ENCODE data around the gene CENPE. TPM values are rescaled to one million over a fixed set of nuclear protein-coding genes. Genes with fewer than 3 reads are reported as not detected.

The CENPE gene
- polyA plus RNA-seq, 1 donor (not counting 4 experiments of a cell fraction or from before 2014, with no cell fraction given), result 6.1 TPM

- H3K4me2 ChIP-seq (ENCODE audit: control insufficient read depth, extremely low read depth, insufficient read depth, low read depth, low read length), result peak overlapping the region; percentile 97
These were observed 99.8 kb downstream of the CENPE start for GRCh38 chr4:103098341-103098740.

GRCh38 chr4:103097112-103097511 lies 101.0 kb downstream of the CENPE start:
- no peaks in the 10 kb centered on the region for H3K9me3 ChIP-seq (ENCODE audit: control insufficient read depth, low read depth, low read length)
- TF ChIP-seq CTCF (optimal IDR thresholded peaks at IDR 0.05 in 1 of 3, IDR thresholded peaks at IDR 0.05 in 1 of 3, conservative IDR thresholded peaks at IDR 0.05 in 1 of 3; ENCODE audit: extremely low read depth in 1 of 3, insufficient read depth in 2 of 3, low read length in 3 of 3), result no peak
- DNase-seq (ENCODE audit: low read depth, low spot score), result no peak
- H3K36me3 ChIP-seq (ENCODE audit: control insufficient read depth in 2 of 2, extremely low read depth in 1 of 2, insufficient read depth in 2 of 2, low read length in 2 of 2), result no peaks in the 10 kb centered on the region
- H3K4me1 ChIP-seq (ENCODE audit: control insufficient read depth, extremely low read depth, insufficient read depth, low read length), result peaks cover 8% of the 10 kb centered on the region
- H3K4me2 ChIP-seq (ENCODE audit: control insufficient read depth, extremely low read depth, insufficient read depth, low read depth, low read length), result no peak overlapping the region
- H2AFZ ChIP-seq (ENCODE audit: control insufficient read depth, low read length), result no peak overlapping the region
- no peaks in the 10 kb centered on the region for H3K79me2 ChIP-seq (ENCODE audit: control insufficient read depth, insufficient read depth, low read length)
- H4K20me1 ChIP-seq (ENCODE audit: control insufficient read depth, extremely low read depth, insufficient read depth, low read length), result no peaks in the 10 kb centered on the region
- FAIRE-seq, result no peak
- no peak overlapping the region for H3K4me3 ChIP-seq (ENCODE audit: control insufficient read depth in 2 of 3, extremely low read depth in 1 of 3, insufficient read depth in 2 of 3, low read depth in 1 of 3, low read length in 3 of 3)
- no peaks in the 10 kb centered on the region for H3K27me3 ChIP-seq (ENCODE audit: control insufficient read depth, extremely low read depth, insufficient read depth, low read length)
- no peak overlapping the region for H3K9ac ChIP-seq (ENCODE audit: control insufficient read depth, extremely low read depth, insufficient read depth, low read length)
- no peaks in the 10 kb centered on the region for H3K9me1 ChIP-seq (ENCODE audit: control insufficient read depth, extremely low read depth, insufficient read depth, low read length)
- dilution Hi-C loops (cut with MboI; ENCODE audit: extremely low pct_ligation_motif_present, low sequenced_read_pairs), result no loop called here
- H3K27ac ChIP-seq (ENCODE audit: control insufficient read depth, insufficient read depth, low read length), result no peak overlapping the region

More at GRCh38 chr4:103098341-103098740, 99.8 kb downstream of the CENPE start:
- no peaks in the 10 kb centered on the region for H3K36me3 ChIP-seq (ENCODE audit: control insufficient read depth in 2 of 2, extremely low read depth in 1 of 2, insufficient read depth in 2 of 2, low read length in 2 of 2)
- no peaks in the 10 kb centered on the region for H3K9me3 ChIP-seq (ENCODE audit: control insufficient read depth, low read depth, low read length)
- FAIRE-seq (no peak), DNase-seq (ENCODE audit: low read depth, low spot score) (no peak)
- no peaks in the 10 kb centered on the region for H3K79me2 ChIP-seq (ENCODE audit: control insufficient read depth, insufficient read depth, low read length)
- peak overlapping the region in 1 of 3 experiments; percentile 82 for H3K4me3 ChIP-seq (ENCODE audit: control insufficient read depth in 2 of 3, extremely low read depth in 1 of 3, insufficient read depth in 2 of 3, low read depth in 1 of 3, low read length in 3 of 3)
- H3K4me1 ChIP-seq (ENCODE audit: control insufficient read depth, extremely low read depth, insufficient read depth, low read length), result peaks cover 8% of the 10 kb centered on the region
- H3K9me1 ChIP-seq (ENCODE audit: control insufficient read depth, extremely low read depth, insufficient read depth, low read length), result no peaks in the 10 kb centered on the region
- H3K27me3 ChIP-seq (ENCODE audit: control insufficient read depth, extremely low read depth, insufficient read depth, low read length), result no peaks in the 10 kb centered on the region
- no peak overlapping the region for H3K27ac ChIP-seq (ENCODE audit: control insufficient read depth, insufficient read depth, low read length)
- H4K20me1 ChIP-seq (ENCODE audit: control insufficient read depth, extremely low read depth, insufficient read depth, low read length), result no peaks in the 10 kb centered on the region
- H2AFZ ChIP-seq (ENCODE audit: control insufficient read depth, low read length), result no peak overlapping the region
- dilution Hi-C loops (cut with MboI; ENCODE audit: extremely low pct_ligation_motif_present, low sequenced_read_pairs), result no loop called here
- TF ChIP-seq EZH2 (IDR thresholded peaks at IDR 0.05; ENCODE audit: low read length) (no peak), CTCF (optimal IDR thresholded peaks at IDR 0.05 in 1 of 3, IDR thresholded peaks at IDR 0.05 in 1 of 3, conservative IDR thresholded peaks at IDR 0.05 in 1 of 3; ENCODE audit: extremely low read depth in 1 of 3, insufficient read depth in 2 of 3, low read length in 3 of 3) (no peak)
- H3K9ac ChIP-seq (ENCODE audit: control insufficient read depth, extremely low read depth, insufficient read depth, low read length), result no peak overlapping the region

Measured in keratinocyte (primary cell).